Activated CD4-positive, alpha-beta T cell treated with anti-CD3 and anti-CD28 coated beads, Interleukin-10, Interleukin-2, amounts not matched to agents 100 ng/mL and 50 ng/mL, durations not matched to agents 16 hours and 8 hours (primary cell): ENCODE results near the gene PIGX.

Experiments
- DNase-seq: peaks from one replicate; pipeline ENCODE4 v3.0.0-alpha.2; 2020

PIGX gene

GRCh38 chr3:196711838-196712513, at the start of gene PIGX, which contains the start of gene CEP19:
Gene PIGX, plus strand, starts transcription at chr3:196712377.
Gene CEP19, minus strand, starts transcription at chr3:196712250. Its CDS starts 3,593 bp downstream, at chr3:196708657.
- peak; percentile 93 for DNase-seq

- DNase-seq, result no peak
Observed at GRCh38 chr3:196662711-196663571, 49.2 kb upstream of the PIGX start.

GRCh38 chr3:196666001-196666867, 45.9 kb upstream of the PIGX start:
- DNase-seq, result no peak

- DNase-seq, result no peak
Observed at GRCh38 chr3:196667056-196667825, 44.9 kb upstream of the PIGX start.

GRCh38 chr3:196670339-196670738, 41.8 kb upstream of the PIGX start:
- DNase-seq, result no peak

GRCh38 chr3:196673632-196674031, 38.5 kb upstream of the PIGX start:
- no peak for DNase-seq

GRCh38 chr3:196677353-196677752, 34.8 kb upstream of the PIGX start:
- no peak for DNase-seq

- DNase-seq, result no peak
Observed at GRCh38 chr3:196677931-196678330, 34.2 kb upstream of the PIGX start.

- peak; percentile 76 for DNase-seq
Observed at GRCh38 chr3:196684548-196685407, 27.4 kb upstream of the PIGX start.

- no peak for DNase-seq
Observed at GRCh38 chr3:196686436-196686835, 25.7 kb upstream of the PIGX start.

- no peak for DNase-seq
Observed at GRCh38 chr3:196688349-196688748, 23.8 kb upstream of the PIGX start.

- no peak for DNase-seq
Observed at GRCh38 chr3:196689941-196690660, 22.1 kb upstream of the PIGX start.

- DNase-seq, result no peak
Observed at GRCh38 chr3:196691386-196691785, 20.8 kb upstream of the PIGX start.

GRCh38 chr3:196694202-196694638, 18.0 kb upstream of the PIGX start:
- DNase-seq, result peak; percentile 15

GRCh38 chr3:196694941-196695848, 17.0 kb upstream of the PIGX start:
- no peak for DNase-seq

GRCh38 chr3:196695849-196696226, 16.3 kb upstream of the PIGX start:
- no peak for DNase-seq

- DNase-seq, result no peak
Observed at GRCh38 chr3:196697270-196697669, 14.9 kb upstream of the PIGX start.

GRCh38 chr3:196699749-196700148, 12.4 kb upstream of the PIGX start:
- no peak for DNase-seq

- no peak for DNase-seq
Observed at GRCh38 chr3:196700801-196701200, 11.4 kb upstream of the PIGX start.

GRCh38 chr3:196706327-196706726, 5.8 kb upstream of the PIGX start:
- no peak for DNase-seq
